NAMALWA (cell line): ENCODE data around the gene DPYD.
A peak's percentile ranks its signal among the peaks of the same experiment; 100 is the strongest.
"Not testable (repeated sequence)": the region's sequence is repeated elsewhere in the genome, so short reads cannot be mapped to it uniquely, and the experiment has no call there.

Source experiments
- DNase-seq: peaks from one replicate; pipeline ENCODE4 v3.0.0-alpha.2; 2015; ENCODE audit warnings: low spot score

Gene DPYD

GRCh38 chr1:97352936-97353382 lies 567.9 kb downstream of the DPYD start:
- no peak for DNase-seq

GRCh38 chr1:97351846-97352245 lies 569.0 kb downstream of the DPYD start:
- no peak for DNase-seq

- no peak for DNase-seq
These were observed 570.2 kb downstream of the DPYD start for GRCh38 chr1:97350662-97351061.

GRCh38 chr1:97350241-97350640 lies 570.6 kb downstream of the DPYD start:
- no peak for DNase-seq

- DNase-seq: not testable (repeated sequence)
These were observed 571.0 kb downstream of the DPYD start for GRCh38 chr1:97349794-97350193.

- no peak for DNase-seq
These were observed 572.1 kb downstream of the DPYD start for GRCh38 chr1:97348599-97349265.

- DNase-seq: no peak
These were observed 579.9 kb downstream of the DPYD start for GRCh38 chr1:97340951-97341350.

GRCh38 chr1:97338347-97338746 lies 582.5 kb downstream of the DPYD start:
- no peak for DNase-seq

GRCh38 chr1:97337250-97338030 lies 583.4 kb downstream of the DPYD start:
- no peak for DNase-seq

GRCh38 chr1:97334454-97334853 lies 586.4 kb downstream of the DPYD start:
- DNase-seq: no peak

GRCh38 chr1:97332716-97333115 lies 588.1 kb downstream of the DPYD start:
- no peak for DNase-seq

GRCh38 chr1:97331165-97331564 lies 589.7 kb downstream of the DPYD start:
- peak; percentile 28 for DNase-seq

GRCh38 chr1:97314685-97315084 lies 606.1 kb downstream of the DPYD start:
- no peak for DNase-seq

GRCh38 chr1:97308131-97308530 lies 612.7 kb downstream of the DPYD start:
- DNase-seq: no peak

GRCh38 chr1:97307568-97307967 lies 613.3 kb downstream of the DPYD start:
- DNase-seq: no peak

GRCh38 chr1:97307151-97307550 lies 613.7 kb downstream of the DPYD start:
- DNase-seq: no peak

GRCh38 chr1:97306504-97306903 lies 614.3 kb downstream of the DPYD start:
- no peak for DNase-seq

GRCh38 chr1:97304366-97304765 lies 616.5 kb downstream of the DPYD start:
- DNase-seq: no peak

- DNase-seq: no peak
These were observed 621.9 kb downstream of the DPYD start for GRCh38 chr1:97298966-97299365.

GRCh38 chr1:97297611-97298010 lies 623.2 kb downstream of the DPYD start:
- no peak for DNase-seq

GRCh38 chr1:97281962-97282361 lies 638.9 kb downstream of the DPYD start:
- no peak for DNase-seq

- DNase-seq: no peak
These were observed 642.8 kb downstream of the DPYD start for GRCh38 chr1:97277891-97278654.
